NB4 (cell line): Measurements from ENCODE around the gene IGFBP5.

Source experiments
- DNase-seq: peaks from one replicate; pipeline ENCODE4 v3.0.0; 2010; ENCODE audit warnings: low read depth
- H3K4me3 ChIP-seq: one replicate; pipeline ENCODE4 v1.5.1; 2011; ENCODE audit warnings: mild to moderate bottlenecking, low read depth, low read length, moderate library complexity
- MYC ChIP-seq: IDR thresholded peaks from 2 replicates; pipeline ENCODE4 v1.6.1; 2011; ENCODE audit warnings: low read depth, low read length
- POLR2A ChIP-seq: IDR thresholded peaks from 2 replicates; pipeline ENCODE4 v1.6.1; 2011; ENCODE audit warnings: mild to moderate bottlenecking; ENCODE audit not compliant: insufficient read length; ENCODE audit errors: extremely low read depth
- TF ChIP-seq, protein P1 (sequence below): IDR thresholded peaks from 2 replicates; pipeline ENCODE4 v1.6.1; 2011; ENCODE audit warnings: low read depth, low read length
- TF ChIP-seq, protein P2 (sequence below): IDR thresholded peaks from one replicate; pipeline ENCODE4 v1.5.1; 2012; ENCODE audit warnings: low read depth, low read length

The IGFBP5 gene

DNA sequence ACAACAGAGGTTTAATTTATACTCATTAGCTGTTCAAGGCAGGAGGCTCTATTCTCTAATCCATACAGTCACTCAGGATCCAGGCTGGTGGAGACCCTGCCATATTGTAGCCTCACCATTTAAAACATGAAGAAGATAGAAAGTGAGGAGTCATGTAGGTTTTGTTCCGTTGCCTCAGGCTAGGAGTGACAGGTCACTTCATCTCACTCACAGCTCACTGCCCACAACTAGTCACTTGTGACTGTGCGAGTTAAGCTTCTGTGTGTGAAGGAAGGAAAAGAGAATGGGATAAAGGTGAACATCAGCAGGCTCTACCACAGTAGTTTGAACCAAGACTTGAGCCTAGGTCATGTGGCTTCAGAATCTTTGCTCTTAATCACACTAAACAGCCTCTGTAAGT is 71.1 kb downstream of the IGFBP5 start:
- no peak overlapping the region for H3K4me3 ChIP-seq
- no peak for DNase-seq
- TF ChIP-seq POLR2A, result no peak
- TF ChIP-seq, protein P1, sequence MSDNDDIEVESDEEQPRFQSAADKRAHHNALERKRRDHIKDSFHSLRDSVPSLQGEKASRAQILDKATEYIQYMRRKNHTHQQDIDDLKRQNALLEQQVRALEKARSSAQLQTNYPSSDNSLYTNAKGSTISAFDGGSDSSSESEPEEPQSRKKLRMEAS, result no peak
- TF ChIP-seq, protein P2, sequence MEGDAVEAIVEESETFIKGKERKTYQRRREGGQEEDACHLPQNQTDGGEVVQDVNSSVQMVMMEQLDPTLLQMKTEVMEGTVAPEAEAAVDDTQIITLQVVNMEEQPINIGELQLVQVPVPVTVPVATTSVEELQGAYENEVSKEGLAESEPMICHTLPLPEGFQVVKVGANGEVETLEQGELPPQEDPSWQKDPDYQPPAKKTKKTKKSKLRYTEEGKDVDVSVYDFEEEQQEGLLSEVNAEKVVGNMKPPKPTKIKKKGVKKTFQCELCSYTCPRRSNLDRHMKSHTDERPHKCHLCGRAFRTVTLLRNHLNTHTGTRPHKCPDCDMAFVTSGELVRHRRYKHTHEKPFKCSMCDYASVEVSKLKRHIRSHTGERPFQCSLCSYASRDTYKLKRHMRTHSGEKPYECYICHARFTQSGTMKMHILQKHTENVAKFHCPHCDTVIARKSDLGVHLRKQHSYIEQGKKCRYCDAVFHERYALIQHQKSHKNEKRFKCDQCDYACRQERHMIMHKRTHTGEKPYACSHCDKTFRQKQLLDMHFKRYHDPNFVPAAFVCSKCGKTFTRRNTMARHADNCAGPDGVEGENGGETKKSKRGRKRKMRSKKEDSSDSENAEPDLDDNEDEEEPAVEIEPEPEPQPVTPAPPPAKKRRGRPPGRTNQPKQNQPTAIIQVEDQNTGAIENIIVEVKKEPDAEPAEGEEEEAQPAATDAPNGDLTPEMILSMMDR, result no peak
- no peak for TF ChIP-seq MYC

DNA sequence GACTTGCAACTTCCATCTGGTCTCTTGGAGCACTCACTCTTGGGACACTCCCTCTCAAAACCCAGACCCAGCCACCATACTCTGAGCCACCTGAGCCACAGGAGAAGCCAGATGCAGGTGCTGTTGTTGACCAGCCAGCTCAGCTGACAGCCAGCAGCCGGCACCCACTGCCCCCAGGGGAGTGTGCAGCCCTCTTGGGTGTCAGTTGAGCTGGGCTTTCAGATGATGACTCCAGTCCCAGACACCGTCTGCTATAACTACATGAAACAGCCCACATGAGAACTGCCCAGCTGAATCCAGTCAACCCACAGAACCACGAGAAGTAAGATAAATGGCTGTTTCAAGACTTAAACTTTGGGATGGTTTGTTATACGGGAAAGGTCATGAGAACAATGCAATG is 72.8 kb downstream of the IGFBP5 start:
- DNase-seq, result peak; percentile 73
- no peak overlapping the region for H3K4me3 ChIP-seq
- TF ChIP-seq, protein P2, result no peak
- TF ChIP-seq, protein P1, result no peak
